ENCODE data around the gene RPEL1.
A peak's percentile ranks its signal among the peaks of the same experiment; 100 is the strongest.

Gene RPEL1

GRCh38 chr10:103273041-103273441 lies 27.4 kb downstream of the RPEL1 start:
- H3K4me3 ChIP-seq (ENCODE audit: low read depth, low read length), result no peak overlapping the region
- peak; percentile 91 for DNase-seq (ENCODE audit: low read depth)
- in situ Hi-C loops (cut with HindIII; ENCODE audit: low sequenced_read_pairs), result no loop called here

GRCh38 chr10:103276251-103276895 lies 30.7 kb downstream of the RPEL1 start:
- in situ Hi-C loops (cut with HindIII; ENCODE audit: low sequenced_read_pairs), result no loop called here
- TF ChIP-seq CTCF (IDR thresholded peaks at IDR 0.05; ENCODE audit: low read depth, low read length, missing control alignments), result no peak
- no peak for DNase-seq (ENCODE audit: low read depth)
- peak overlapping the region; percentile 36 for H3K4me3 ChIP-seq (ENCODE audit: low read depth, low read length)

More at GRCh38 chr10:103273041-103273441, 27.4 kb downstream of the RPEL1 start:
- no peak for TF ChIP-seq CTCF (IDR thresholded peaks at IDR 0.05; ENCODE audit: low read depth, low read length, missing control alignments)

- in situ Hi-C loops (cut with HindIII; ENCODE audit: low sequenced_read_pairs), result no loop called here
- no peak for DNase-seq (ENCODE audit: low read depth)
- peak within 1 kb of the TSS; percentile 36 for H3K4me3 ChIP-seq (ENCODE audit: low read depth, low read length)
- no peak for TF ChIP-seq CTCF (IDR thresholded peaks at IDR 0.05; ENCODE audit: low read depth, low read length, missing control alignments)
Measured at GRCh38 chr10:103276896-103277712, 31.4 kb downstream of the RPEL1 start, which contains the start of gene INA. INA (plus strand) TSS chr10:103277138; CDS start chr10:103277212, 74 bp downstream.

- no peak for DNase-seq (ENCODE audit: low read depth)
- no peak for TF ChIP-seq CTCF (IDR thresholded peaks at IDR 0.05; ENCODE audit: low read depth, low read length, missing control alignments)
- no peak overlapping the region for H3K4me3 ChIP-seq (ENCODE audit: low read depth, low read length)
- in situ Hi-C loops (cut with HindIII; ENCODE audit: low sequenced_read_pairs), result no loop called here
Measured at GRCh38 chr10:103277713-103278536, 32.2 kb downstream of the RPEL1 start.

GRCh38 chr10:103278537-103278823 lies 32.8 kb downstream of the RPEL1 start:
- in situ Hi-C loops (cut with HindIII; ENCODE audit: low sequenced_read_pairs), result no loop called here
- no peak for DNase-seq (ENCODE audit: low read depth)
- no peak overlapping the region for H3K4me3 ChIP-seq (ENCODE audit: low read depth, low read length)
- no peak for TF ChIP-seq CTCF (IDR thresholded peaks at IDR 0.05; ENCODE audit: low read depth, low read length, missing control alignments)

- no peak overlapping the region for H3K4me3 ChIP-seq (ENCODE audit: low read depth, low read length)
- DNase-seq (ENCODE audit: low read depth), result peak; percentile 31
- no peak for TF ChIP-seq CTCF (IDR thresholded peaks at IDR 0.05; ENCODE audit: low read depth, low read length, missing control alignments)
- in situ Hi-C loops (cut with HindIII; ENCODE audit: low sequenced_read_pairs), result no loop called here
Measured at GRCh38 chr10:103278862-103279298, 33.2 kb downstream of the RPEL1 start.
